Stimulated activated naive CD4-positive, alpha-beta T cell treated with Interleukin-2 at 50 U/mL for 16 hours (primary cell): ENCODE data around the gene IKZF4.
"Not testable (repeated sequence)": the region's sequence is repeated elsewhere in the genome, so short reads cannot be mapped to it uniquely, and the experiment has no call there.

Source experiments
- DNase-seq: peaks from one replicate; lab custom pipeline; 2025; lab: John Stamatoyannopoulos, UW

Gene IKZF4

DNA sequence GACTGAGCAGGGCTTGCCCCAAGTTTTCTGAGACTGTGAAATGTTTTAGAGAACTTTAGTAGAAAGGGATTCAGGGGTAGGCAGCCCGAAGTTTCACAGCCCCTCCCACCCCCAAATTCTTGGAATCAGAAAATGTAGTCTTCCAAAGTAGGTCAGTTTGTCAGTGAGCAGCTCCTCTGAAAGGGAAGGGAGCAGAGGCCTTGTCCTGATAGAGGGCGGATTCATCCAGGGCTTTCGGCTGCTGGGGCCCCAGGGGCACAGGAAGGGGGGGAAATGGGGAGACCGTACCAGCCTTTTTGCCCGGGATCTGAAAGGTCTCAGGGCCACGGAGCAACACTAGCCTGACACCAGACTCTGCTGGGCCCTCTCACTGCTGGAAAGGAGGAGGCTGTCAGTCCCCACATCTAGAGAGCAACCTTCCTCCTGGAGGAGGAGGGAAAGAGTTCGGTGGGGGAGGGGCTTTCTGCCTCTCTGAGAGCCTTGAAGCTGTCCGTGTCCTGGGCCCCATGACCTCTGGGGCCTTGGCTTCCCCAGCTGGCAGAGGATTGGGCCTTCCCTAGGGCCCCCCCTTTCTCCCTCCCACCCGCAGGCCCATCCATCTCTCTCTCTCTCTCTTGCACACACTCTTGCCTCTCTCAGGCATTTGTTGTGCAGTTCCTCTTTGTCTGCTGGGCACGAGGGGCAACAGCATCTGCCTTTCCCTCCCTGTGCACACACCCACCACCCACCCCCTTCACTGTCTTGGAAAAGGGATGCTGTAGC is at the start of gene IKZF4:
IKZF4 (plus strand) TSS at position 621 of the 762 bp plus-strand sequence. CDS start 451 bp downstream, outside the sequence.
- DNase-seq = no peak

DNA sequence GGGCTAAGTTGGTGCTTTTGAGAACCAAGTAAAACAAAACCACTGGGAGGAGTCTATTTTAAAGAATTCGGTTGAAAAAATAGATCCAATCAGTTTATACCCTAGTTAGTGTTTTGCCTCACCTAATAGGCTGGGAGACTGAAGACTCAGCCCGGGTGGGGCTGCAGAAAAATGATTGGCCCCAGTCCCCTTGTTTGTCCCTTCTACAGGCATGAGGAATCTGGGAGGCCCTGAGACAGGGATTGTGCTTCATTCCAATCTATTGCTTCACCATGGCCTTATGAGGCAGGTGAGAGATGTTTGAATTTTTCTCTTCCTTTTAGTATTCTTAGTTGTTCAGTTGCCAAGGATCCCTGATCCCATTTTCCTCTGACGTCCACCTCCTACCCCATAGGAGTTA is 48.8 kb upstream of the IKZF4 start:
- DNase-seq = no peak

DNA sequence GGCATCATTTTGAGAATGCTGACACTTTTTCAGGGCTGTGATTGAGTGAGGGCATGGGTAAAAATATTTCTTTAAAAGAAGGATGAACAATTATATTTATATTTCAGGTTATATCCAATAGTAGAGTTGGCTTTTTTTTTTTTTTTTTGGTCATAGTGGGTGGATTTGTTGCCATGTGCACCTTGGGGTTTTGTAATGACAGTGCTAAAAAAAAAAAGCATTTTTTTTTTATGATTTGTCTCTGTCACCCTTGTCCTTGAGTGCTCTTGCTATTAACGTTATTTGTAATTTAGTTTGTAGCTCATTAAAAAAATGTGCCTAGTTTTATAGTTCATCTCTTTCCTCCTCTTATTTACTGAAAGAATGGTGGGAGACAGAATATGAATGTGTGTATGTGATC is 48.4 kb upstream of the IKZF4 start:
- DNase-seq = no peak

DNA sequence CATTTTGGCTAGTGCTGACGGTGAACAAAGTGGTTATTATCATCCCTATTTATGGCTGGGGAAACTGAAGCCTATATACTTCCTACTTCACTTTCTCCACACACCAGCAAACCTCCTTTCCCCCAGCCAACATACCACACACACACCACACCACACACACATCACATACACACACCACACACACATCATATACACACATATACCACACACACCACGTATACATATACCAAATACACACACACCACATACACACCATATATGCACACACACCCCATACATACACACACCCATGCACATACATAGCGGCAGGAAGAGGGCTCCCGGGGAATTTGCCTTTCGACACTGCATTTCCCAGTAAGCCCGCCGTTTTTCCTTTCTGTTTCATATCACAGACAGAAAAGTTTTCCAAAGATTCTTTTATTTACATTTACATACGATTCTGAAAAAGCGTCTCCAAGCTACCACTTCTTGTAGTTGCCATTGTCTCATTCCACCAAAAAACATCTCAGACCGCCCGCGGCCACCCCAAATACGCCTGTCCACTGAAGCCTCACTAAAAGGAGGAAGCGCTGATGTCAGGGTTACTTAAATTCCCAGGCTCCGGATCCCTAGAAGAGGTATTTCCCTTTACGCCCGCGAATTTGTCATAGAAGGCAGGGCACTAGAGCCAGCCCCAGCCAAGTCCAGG is 47.8 kb upstream of the IKZF4 start:
- no peak for DNase-seq

DNA sequence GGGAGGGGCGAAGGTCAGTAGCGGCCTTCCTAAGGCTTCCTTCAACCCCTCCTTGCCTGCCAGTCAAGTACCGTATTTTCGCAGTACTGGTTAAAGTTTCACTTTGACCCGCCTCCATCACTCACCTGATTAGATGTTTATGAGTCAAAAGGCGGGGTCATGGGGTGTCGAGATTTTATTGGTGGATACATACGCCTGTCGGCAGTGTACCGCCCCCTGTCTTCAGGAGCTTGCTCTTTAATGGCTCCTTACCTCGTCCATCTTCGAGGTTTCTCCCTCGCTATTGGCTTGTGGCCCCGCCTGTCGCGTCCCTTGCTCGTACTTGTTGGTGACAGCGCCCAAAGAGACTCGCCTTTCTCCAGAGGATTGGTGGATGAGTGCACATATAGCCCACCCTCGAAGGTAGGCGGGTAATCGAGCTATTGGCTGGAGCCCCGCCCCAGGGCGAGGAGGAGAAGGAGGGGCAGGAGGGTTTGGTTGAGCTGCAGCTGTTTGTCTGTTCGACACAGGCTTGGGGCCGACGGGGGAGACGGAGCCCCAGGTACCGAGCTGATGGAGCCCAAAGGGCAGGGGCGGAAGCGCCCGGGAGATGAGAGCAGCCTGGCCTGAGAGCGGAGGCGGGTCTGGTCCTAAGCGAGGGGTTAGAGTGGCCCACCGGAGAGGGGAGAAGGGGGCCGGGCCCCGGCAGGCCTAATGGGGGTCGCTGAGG is 47.1 kb upstream of the IKZF4 start, which contains the start of gene RAB5B:
RAB5B (plus strand) TSS at position 480 of the 709 bp plus-strand sequence. CDS start 12,883 bp downstream, outside the sequence.
- peak; percentile 100 for DNase-seq

DNA sequence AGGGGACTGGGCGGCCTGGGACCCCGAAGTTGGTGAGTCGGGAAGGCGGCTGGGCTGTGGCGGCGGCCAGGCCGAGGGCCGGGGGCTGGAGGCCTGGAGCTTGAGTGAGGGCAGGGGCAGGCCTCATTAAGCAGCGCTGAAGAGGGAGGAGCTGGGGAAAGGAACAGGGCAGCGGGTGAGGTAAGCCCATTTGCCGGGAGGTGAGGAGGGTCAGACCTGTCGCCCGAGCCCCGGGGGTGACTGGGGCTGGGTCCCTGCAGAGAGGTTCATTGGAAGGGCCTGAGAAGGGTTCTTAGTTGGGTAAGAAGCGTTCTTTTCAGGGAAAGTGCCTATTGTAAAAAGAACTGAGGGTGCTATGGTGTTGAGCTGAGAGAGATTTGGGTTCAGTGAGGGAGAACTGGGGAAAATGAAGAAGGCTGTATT is 46.5 kb upstream of the IKZF4 start:
- peak; percentile 40 for DNase-seq

DNA sequence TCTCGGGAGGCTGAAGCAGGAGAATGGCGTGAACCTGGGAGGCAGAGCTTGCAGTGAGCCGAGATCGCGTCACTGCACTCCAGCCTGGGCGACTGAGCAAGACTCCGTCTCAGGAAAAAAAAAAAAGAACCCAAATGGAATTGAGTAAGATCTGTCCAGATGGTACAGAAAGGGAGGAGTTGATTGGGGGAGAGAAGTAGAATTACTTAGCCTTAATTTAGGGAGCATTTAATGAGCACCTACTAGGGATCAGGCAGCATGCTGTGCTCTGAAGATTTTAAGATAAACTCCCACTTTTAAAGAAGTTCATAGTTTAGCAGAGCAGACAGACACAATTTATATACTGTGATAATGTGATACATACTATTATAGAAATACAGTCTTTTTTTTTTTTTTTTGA is 42.5 kb upstream of the IKZF4 start:
- no peak for DNase-seq

DNA sequence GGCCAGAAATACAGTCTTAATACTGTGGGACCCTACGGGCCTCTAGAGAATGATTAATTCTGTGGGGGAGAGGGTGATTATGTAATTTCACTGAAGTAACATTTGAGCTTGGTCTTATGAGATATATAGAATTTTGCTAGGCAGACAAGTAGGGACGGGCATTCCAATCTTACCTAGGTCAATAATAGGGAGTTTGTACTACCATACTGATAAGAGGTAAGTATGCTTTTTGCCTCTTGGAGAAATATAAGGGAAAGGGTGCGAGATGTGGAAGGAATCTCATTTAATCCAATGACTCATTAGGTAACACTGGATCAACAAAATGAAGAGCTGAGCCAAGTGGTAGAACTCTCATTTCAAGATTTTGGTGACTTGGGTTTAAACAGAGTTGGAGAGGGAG is 41.8 kb upstream of the IKZF4 start:
- DNase-seq = no peak

DNA sequence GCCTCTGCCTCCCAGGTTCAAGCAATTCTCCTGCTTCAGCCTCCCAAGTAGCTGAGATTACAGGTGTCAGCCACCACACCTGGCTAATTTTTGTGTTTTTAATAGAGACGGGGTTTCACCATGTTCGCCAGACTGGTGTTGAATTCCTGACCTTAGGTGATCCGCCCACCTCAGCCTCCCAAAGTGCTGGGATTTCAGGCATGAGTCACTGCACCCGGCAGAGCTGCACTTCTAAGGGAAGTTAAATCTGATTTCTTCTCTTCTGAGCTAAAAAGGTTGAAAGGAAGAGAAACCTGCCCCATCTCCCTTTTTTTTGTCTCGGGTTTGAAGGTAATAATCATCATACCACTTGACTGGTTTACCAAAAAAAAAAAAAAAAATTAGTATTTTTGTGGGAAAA is 39.0 kb upstream of the IKZF4 start:
- not testable (repeated sequence) for DNase-seq

DNA sequence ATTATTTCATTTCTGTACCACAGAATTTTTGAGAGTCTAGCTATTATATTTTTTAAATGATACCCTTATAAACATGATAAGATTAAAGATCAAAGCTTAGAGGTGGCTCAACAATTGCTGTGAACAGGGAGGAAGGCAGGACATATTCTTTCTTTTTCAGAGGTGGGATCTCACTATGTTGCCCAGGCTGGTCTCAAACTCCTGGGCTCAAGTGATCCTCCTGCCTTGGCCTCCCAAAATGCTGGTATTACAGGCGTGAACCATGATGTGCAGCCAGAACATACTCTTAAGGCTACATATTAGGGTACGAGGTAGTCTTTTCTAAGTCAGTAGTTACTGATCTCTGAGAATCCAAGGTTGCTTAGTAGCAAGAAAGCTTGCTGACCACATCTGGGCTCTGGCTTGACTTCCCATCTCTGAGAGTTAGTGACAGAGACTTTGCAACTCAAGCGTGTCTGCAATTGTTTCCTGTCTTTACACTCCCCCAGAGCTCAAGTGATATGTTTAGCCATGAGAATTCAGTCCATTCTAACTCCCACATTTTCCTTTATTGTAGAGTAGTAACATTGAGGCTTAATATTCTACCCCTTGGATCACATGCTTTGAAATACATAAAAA is 38.4 kb upstream of the IKZF4 start:
- no peak for DNase-seq

DNA sequence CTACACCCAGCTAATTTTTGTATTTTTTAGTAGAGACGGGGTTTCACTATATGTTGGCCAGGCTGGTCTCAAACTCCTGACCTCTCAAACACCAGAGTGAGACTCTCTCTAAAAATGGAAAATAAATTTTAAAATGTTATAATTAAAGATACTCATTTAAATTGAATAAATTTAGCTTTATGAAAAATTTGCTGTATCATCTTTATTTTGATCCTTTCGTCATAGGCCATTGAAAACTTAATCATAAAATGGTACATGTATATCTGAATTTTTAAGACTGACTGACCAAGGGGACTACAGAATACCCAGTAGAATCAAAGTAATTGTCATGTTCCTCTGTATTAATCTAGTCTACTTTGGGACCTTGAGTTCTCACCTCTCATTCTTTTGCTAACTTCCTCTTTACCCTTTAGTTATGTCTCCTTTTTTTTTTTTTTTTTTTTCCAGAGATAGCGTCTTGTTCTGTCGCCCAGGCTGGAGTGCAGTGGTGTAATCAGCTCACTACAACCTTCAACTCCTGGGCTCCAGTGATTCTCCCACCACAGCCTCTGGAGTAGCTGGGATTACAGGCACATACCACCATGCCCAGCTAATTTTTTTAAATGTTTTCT is 37.5 kb upstream of the IKZF4 start:
- DNase-seq = no peak

DNA sequence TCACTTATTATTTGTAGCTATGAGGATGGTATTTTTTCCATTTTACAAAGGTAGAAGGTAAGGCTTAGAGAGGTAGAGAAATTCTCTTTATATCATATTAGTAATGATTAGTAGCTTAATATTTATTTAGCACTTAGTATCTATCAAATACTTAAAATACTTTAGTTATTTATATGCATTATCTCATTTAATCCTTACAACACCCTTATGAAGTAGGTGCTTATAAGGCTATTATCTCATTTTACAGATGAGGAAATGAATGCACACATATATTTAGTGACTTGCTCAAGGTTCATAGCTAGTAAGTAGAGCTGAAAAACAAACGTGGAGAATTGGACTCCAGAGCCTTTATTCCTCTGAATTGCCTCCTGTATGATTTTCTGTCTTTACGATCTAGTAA is 36.0 kb upstream of the IKZF4 start:
- DNase-seq = no peak

DNA sequence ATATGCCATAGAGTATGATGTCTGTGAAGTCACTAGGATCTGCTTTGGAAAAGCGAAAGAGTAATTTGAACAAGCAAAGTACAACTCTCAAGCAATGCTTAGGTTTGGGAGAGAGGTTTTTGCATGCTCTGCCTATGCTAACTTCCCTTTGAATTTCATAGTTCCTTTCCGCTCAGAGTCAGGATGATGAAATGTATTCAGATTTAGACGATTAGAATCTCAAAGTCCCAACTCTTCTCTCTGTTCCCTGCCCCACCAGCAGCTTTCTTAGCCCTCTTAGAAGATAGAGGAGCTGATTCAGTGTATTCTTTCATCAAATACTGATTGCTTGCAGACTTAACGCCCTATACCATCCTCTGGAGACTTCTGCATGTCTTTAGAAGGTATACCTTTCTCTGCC is 35.5 kb upstream of the IKZF4 start:
- no peak for DNase-seq

DNA sequence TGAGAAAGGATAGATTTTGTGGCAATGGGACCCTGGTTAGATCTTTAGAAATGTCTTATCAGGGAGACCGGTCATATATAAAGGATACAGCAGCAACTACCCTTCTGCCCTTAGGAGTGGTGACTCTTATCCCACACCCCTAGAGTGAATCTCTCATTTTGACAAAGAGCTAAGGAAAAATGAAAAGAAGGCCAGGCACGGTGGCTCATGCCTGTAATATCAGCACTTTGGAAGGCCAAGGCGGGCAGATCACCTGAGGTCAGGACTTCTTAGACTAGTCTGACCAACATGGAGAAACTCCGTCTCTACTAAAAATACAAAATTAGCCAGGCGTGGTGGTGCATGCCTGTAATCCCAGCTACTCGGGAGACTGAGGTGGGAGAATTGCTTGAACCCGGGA is 34.9 kb upstream of the IKZF4 start:
- DNase-seq = not testable (repeated sequence)

DNA sequence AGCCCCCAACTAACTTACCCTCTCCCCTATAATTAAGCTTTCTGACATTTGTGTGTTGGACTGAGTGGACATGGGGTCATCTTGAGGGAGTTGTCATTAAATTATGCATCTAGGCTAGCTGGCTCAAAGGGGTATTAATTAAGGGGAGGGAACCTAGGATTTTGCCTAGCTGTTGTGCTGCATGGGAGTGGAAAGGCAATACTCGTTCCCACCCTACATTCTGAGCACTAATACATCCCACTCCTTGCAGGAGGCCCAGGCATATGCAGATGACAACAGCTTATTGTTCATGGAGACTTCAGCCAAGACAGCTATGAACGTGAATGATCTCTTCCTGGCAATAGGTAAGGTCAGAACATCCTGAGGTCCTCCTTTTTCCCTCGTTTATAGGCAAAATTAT is 29.7 kb upstream of the IKZF4 start:
- DNase-seq = no peak

DNA sequence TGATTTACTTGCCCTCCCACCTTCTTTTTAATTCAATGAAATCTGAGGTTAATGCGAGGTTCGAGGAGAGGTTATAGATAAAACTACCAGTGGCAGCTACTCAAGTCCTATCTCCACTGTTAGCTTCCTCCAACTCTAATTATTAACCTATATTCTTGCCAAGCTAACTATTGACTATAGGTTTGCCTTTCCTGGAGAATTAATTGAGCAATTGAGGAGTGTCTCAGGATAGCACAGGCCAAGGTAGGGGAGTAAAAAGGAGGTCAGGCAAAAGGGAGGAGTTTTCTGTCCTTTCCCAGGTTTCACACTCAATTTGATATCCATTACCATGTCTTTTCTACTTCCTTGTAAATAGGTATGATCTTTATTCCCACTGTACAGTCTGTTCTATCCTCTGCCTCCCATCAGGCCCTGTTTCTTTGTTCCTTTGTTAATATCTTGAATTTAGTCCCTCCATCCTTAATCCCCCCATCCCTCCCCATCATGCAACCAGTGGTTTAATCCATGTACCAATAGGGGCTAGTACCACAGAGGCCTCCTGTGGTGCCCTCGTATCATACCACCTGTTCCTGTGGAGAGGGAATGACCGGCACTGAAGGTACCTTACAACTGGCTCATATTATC is 27.5 kb upstream of the IKZF4 start:
- DNase-seq = no peak

DNA sequence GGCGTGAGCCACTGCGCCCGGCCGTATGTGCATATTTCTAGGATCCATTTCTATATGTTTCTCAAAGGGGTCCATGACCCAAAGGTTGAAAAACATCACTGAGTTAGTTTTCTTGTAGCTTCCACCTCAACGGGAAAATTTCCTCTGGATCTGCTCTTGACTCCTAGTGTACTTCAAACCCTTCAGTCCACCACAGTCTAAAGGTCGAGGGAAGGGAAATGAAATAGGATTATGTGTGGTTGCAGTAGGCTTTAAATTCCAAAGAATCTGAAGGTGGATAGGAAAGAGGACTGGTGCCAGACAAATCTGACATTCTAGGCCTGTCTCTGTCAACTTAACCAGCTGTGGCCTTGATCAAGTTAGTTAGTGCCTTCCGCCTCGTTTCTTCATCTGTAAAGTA is 25.5 kb upstream of the IKZF4 start:
- DNase-seq = no peak

DNA sequence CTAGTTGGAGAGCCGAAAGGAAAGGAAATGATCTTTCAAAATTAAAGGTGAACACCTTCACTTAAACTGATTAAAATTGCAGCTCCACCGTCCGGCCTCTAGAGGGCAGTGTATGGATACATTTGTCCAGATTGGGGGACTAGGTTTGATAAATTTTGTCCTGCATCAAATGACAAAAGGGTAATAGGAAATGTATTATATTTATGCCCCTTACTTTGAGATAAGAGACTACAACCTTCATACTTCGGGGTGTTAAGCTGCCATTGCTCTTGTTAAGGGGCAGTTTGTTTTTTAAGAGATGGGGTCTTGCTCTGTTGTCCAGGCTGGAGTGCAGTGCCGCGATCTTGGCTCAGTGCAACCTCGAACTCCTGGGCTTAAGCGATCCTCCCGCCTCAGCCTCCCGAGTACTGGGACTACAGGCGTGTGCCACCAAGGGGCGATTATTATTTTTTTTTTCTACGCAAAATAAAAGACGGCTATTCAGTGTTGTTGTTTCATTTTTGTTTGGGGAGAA is 24.6 kb upstream of the IKZF4 start:
- peak; percentile 37 for DNase-seq

DNA sequence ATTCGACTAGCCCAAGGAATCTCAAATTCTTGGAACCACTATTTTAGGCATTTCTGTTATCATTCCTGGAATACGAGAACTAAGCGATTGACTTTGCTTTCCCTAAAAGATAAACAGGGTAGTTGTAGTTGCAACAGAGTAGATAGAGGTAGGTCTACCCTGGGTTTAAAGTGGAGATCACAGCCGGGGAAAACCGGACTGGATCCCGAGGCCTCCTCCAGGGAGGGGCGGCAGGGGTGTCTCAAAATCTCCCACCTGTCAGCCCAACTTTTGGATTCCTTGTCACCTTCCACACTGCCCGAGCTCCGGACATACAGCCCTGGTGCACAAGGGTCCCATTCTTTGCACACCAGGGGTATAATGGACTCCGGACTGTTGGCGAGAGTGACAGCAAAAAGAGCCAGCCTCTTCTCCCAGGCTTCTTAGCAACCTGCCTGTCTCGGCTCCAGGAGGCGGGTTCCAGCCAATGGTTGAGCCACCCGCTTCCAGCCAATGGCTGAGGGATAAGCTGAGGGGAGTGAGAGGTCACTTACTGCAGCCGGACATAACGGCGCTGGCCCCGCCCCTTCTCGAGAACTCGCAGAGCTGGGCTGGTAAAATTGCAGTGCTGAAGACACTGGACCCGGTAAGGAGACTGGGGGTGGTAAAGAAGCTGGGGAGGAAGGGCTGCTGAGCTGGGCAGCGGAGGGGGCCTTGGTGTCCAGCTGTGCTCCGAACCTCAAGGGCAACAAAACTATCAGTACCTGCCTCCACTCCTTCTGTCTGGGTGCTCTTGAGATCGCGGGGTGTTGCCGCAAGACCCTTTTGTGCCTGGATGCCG is 23.9 kb upstream of the IKZF4 start, which contains the start of gene SUOX:
SUOX (plus strand) TSS at position 562 of the 820 bp plus-strand sequence. CDS start 4,946 bp downstream, outside the sequence.
- DNase-seq = no peak

DNA sequence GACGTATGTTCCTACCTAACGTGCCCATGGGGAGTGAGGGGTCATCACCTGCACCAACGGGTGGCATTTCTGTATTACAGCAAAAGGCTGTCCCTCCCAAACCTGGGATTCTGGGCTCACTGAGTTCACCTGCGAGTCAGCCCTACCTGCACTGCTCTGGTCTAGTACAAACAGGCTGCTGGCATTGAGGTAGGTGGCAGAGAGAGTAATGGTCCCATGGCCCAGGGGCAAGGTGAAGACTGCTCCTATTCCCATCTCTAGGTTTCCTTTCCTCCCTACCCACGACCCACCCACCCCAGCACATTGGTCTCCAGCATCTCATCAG is 23.3 kb upstream of the IKZF4 start:
- DNase-seq = no peak
